Suprapubic skin (tissue), 3 donors: ENCODE results near the gene PLEKHG4.

Experiments
- POLR2AphosphoS5 ChIP-seq, 3 donors: sonication (generic); formaldehyde crosslinking; IDR thresholded peaks; one replicate each; pipeline ENCODE4 v1.6.1; 2017; ENCODE audit warnings: antibody characterized with exemption in 3 of 3
- TF ChIP-seq, protein P1 (sequence below), 2 donors: fragments of 200-600 bp in 1 of 2; fragments of 450-650 bp in 1 of 2; sonication (generic) in 1 of 2; IDR thresholded peaks; one replicate each; pipeline ENCODE4 v1.5.1; 2016 to 2019; ENCODE audit warnings: antibody characterized with exemption in 2 of 2, mild to moderate bottlenecking in 1 of 2, moderate library complexity in 1 of 2

DNA sequence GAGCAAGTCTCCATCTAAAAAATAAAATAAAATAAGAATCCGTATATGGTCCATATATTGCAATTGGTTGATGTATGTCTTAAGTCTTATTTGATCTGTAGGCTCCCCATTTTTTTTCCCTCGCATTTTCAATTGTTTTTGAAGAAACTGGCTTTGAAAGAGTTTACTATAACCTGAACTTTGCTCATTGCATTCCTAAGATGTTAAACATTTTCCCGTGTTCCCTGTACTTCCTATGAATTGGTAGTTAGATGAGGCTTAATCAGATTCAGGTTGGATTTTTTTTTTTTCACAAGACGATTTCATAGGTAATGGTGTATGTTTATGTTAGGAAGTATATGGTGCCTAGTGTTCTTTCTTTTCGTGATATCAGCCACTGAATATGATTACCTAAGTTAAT lies 50.6 kb downstream of the PLEKHG4 start:
- TF ChIP-seq, protein P1, sequence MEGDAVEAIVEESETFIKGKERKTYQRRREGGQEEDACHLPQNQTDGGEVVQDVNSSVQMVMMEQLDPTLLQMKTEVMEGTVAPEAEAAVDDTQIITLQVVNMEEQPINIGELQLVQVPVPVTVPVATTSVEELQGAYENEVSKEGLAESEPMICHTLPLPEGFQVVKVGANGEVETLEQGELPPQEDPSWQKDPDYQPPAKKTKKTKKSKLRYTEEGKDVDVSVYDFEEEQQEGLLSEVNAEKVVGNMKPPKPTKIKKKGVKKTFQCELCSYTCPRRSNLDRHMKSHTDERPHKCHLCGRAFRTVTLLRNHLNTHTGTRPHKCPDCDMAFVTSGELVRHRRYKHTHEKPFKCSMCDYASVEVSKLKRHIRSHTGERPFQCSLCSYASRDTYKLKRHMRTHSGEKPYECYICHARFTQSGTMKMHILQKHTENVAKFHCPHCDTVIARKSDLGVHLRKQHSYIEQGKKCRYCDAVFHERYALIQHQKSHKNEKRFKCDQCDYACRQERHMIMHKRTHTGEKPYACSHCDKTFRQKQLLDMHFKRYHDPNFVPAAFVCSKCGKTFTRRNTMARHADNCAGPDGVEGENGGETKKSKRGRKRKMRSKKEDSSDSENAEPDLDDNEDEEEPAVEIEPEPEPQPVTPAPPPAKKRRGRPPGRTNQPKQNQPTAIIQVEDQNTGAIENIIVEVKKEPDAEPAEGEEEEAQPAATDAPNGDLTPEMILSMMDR (IDR thresholded peaks at IDR 0.05): no peak
- no peak for TF ChIP-seq POLR2AphosphoS5 (IDR thresholded peaks at IDR 0.05)
